Measurements from ENCODE around the gene IBA57. TPM values are rescaled to one million over a fixed set of nuclear protein-coding genes. Genes with fewer than 3 reads are reported as not detected.

The IBA57 gene
- total RNA-seq, 1 donor from 2014 or later = 14.5 TPM

DNA sequence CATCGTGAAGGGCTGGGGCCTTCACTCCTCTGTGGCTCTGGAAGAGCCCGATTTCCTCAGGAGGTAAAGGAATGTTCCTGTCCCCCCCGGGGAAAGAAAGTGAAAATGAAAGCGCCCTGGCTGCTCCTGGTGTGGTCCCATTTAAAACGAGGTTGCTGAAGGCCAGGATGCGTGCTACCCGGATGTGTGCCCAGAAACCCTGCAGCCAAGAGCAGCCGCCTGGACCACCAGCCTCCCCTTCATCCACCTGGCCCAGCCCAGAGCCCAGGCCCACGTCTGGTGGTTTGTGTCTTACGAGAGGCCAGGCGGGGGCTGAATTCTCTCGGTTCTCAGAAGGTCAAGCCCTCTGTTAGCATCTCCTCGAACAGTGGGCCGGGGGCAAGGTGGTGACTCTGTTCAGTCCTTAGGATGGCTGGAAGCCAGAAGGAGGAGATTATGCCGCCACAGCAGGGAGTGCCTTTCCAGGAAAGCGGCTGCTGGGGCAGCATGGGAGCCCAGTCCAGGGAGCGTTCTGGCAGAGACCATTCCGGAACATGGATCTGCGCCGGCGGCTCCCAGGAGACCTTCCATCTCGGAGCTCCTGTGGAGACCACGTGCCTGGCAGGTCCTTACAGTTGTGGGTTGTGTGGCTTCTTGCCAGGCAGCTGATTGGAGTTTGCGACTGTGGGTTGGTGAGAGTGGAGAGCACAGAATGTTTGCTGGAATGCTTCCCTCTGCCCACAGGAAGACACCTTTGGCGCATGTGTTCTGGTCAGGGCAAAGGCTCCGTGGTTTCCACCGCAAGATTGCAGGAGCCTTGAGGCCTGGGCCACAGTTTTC is 24.2 kb upstream of the IBA57 start:
- CTCF ChIA-PET = interaction anchor here (1.4 kb wide), 1 partner anchor 24 kb away, joined by 12 read pairs; the partner anchor contains the start of gene IBA57
- ATAC-seq (ENCODE audit: low read depth) = no peak
- Mint-ChIP-seq H3K27ac (peak overlapping the region; percentile 99), H3K36me3 (ENCODE audit: low read depth) (peaks cover 13% of the 10 kb centered on the region), H3K9me3 (no peaks in the 10 kb centered on the region), H3K4me3 (peak overlapping the region; percentile 96), H3K27me3 (no peaks in the 10 kb centered on the region), H3K4me1 (peaks cover 69% of the 10 kb centered on the region)
- no peak for DNase-seq
- POLR2A ChIA-PET = interaction anchor here (1.5 to 5.1 kb wide), 3 partner anchors 24 to 72 kb away, joined by 4 to 134 read pairs (median 17); partner anchors contain the start of gene IBA57
- TF ChIP-seq, protein P1, sequence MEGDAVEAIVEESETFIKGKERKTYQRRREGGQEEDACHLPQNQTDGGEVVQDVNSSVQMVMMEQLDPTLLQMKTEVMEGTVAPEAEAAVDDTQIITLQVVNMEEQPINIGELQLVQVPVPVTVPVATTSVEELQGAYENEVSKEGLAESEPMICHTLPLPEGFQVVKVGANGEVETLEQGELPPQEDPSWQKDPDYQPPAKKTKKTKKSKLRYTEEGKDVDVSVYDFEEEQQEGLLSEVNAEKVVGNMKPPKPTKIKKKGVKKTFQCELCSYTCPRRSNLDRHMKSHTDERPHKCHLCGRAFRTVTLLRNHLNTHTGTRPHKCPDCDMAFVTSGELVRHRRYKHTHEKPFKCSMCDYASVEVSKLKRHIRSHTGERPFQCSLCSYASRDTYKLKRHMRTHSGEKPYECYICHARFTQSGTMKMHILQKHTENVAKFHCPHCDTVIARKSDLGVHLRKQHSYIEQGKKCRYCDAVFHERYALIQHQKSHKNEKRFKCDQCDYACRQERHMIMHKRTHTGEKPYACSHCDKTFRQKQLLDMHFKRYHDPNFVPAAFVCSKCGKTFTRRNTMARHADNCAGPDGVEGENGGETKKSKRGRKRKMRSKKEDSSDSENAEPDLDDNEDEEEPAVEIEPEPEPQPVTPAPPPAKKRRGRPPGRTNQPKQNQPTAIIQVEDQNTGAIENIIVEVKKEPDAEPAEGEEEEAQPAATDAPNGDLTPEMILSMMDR (IDR thresholded peaks at IDR 0.05) = no peak
- intact Hi-C loops (cut with micrococcal nuclease) = loop anchor here (2.0 kb wide), 2 partner anchors 33 to 265 kb away; partner anchors contain the start of gene TRIM11

DNA sequence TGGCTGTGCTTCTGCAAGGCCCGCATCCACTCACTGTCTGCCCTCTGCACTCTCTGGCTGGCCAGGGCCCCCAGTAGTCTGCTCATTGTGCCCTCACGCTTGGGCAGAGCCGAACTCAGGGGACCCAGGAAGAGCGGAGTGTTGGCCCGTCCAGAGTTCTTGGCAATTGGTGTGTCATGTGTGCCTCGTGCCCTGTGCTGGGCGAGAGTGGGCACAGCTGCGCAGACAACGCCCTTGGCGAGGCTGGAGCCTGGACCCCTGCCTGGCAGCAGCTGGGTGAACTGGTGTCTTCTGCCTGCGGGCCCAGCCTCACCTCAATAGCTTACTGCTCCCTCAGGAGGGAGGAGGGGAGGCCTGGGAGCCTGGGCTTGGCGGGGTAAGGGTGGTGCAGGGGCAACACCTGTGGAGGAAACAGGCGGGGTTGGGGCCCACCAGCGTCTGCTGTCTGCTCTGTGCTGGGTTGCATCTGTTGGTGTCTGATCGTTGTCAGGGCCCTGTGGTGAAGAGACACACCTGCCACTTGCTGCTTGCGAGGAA is 23.4 kb upstream of the IBA57 start:
- ATAC-seq (ENCODE audit: low read depth) = no peak
- DNase-seq = no peak
- POLR2A ChIA-PET = interaction anchor here (2.1 kb wide), 1 partner anchor 23 kb away, joined by 17 read pairs; the partner anchor contains the start of gene IBA57
- intact Hi-C loops (cut with micrococcal nuclease) = no loop called here
- H3K27me3 Mint-ChIP-seq = no peaks in the 10 kb centered on the region
- CTCF ChIA-PET = interaction anchor here (1.5 kb wide), 1 partner anchor 23 kb away, joined by 4 read pairs; the partner anchor contains the start of gene IBA57
- TF ChIP-seq, protein P1 (IDR thresholded peaks at IDR 0.05) = no peak
- peaks cover 61% of the 10 kb centered on the region for H3K4me1 Mint-ChIP-seq
- H3K27ac Mint-ChIP-seq = no peak overlapping the region
- peaks cover 18% of the 10 kb centered on the region for H3K36me3 Mint-ChIP-seq (ENCODE audit: low read depth)
- H3K9me3 Mint-ChIP-seq = no peaks in the 10 kb centered on the region
- H3K4me3 Mint-ChIP-seq = no peak overlapping the region

- TF ChIP-seq, protein P1 (IDR thresholded peaks at IDR 0.05) = no peak
- DNase-seq (no peak), ATAC-seq (ENCODE audit: low read depth) (no peak)
- intact Hi-C loops (cut with micrococcal nuclease) = no loop called here
- CTCF ChIA-PET = interaction anchor here (1.0 to 1.5 kb wide), 2 partner anchors 12 to 22 kb away, joined by 3 to 4 read pairs; partner anchors contain the start of gene IBA57
- POLR2A ChIA-PET = interaction anchor here (2.1 kb wide), 1 partner anchor 23 kb away, joined by 17 read pairs; the partner anchor contains the start of gene IBA57
- H3K4me1 Mint-ChIP-seq = peaks cover 56% of the 10 kb centered on the region
- H3K4me3 Mint-ChIP-seq = no peak overlapping the region
- no peak overlapping the region for H3K27ac Mint-ChIP-seq
- peaks cover 22% of the 10 kb centered on the region for H3K36me3 Mint-ChIP-seq (ENCODE audit: low read depth)
- H3K9me3 Mint-ChIP-seq = no peaks in the 10 kb centered on the region
- H3K27me3 Mint-ChIP-seq = no peaks in the 10 kb centered on the region
Measured at GRCh38 chr1:228142701-228143136, 22.9 kb upstream of the IBA57 start.

- H3K27me3 Mint-ChIP-seq = no peaks in the 10 kb centered on the region
- TF ChIP-seq, protein P1 (IDR thresholded peaks at IDR 0.05) = no peak
- DNase-seq (no peak), ATAC-seq (ENCODE audit: low read depth) (no peak)
- intact Hi-C loops (cut with micrococcal nuclease) = no loop called here
- H3K36me3 Mint-ChIP-seq (ENCODE audit: low read depth) = peaks cover 26% of the 10 kb centered on the region
- no peaks in the 10 kb centered on the region for H3K9me3 Mint-ChIP-seq
- ChIA-PET CTCF (interaction anchor here (1.0 to 1.5 kb wide), 2 partner anchors 13 to 21 kb away, joined by 3 to 4 read pairs; partner anchors contain the start of gene IBA57), POLR2A (interaction anchor here (2.0 to 2.1 kb wide), 2 partner anchors 22 kb away, joined by 6 to 17 read pairs; partner anchors contain the start of gene IBA57)
- H3K4me3 Mint-ChIP-seq = no peak overlapping the region
- H3K4me1 Mint-ChIP-seq = peaks cover 47% of the 10 kb centered on the region
- H3K27ac Mint-ChIP-seq = no peak overlapping the region
Measured at GRCh38 chr1:228143480-228144192, 22.0 kb upstream of the IBA57 start.

Measured in activated B cell treated with CpG ODN at 0.5 μM for 24 hours (primary cell).